GM19328 (cell line): ENCODE measurements around the gene COX18.

Experiments used
- ATAC-seq: cut with Tn5 transposase; IDR thresholded peaks from one replicate; pipeline ENCODE4 v1.9.1; 2021; ENCODE audit warnings: mild to moderate bottlenecking, moderate library complexity; ENCODE audit not compliant: unreplicated experiment

COX18 gene

GRCh38 chr4:73069338-73070073 is at the start of gene COX18:
Gene COX18, minus strand, starts transcription at chr4:73069716. Its CDS starts 67 bp downstream, at chr4:73069649.
- ATAC-seq, result peak; percentile 87

GRCh38 chr4:73109493-73109892 is 40.0 kb upstream of the COX18 start:
- ATAC-seq, result no peak

- ATAC-seq, result no peak
Measured at GRCh38 chr4:73104695-73105094, 35.2 kb upstream of the COX18 start.

- ATAC-seq, result no peak
Measured at GRCh38 chr4:73103799-73104503, 34.4 kb upstream of the COX18 start.

GRCh38 chr4:73099143-73099542 is 29.6 kb upstream of the COX18 start:
- ATAC-seq, result no peak

- ATAC-seq, result no peak
Measured at GRCh38 chr4:73098713-73099112, 29.2 kb upstream of the COX18 start.

GRCh38 chr4:73098016-73098415 is 28.5 kb upstream of the COX18 start:
- no peak for ATAC-seq

- no peak for ATAC-seq
Measured at GRCh38 chr4:73092868-73093267, 23.4 kb upstream of the COX18 start.

GRCh38 chr4:73090738-73091137 is 21.2 kb upstream of the COX18 start:
- ATAC-seq, result no peak

- no peak for ATAC-seq
Measured at GRCh38 chr4:73087871-73088270, 18.4 kb upstream of the COX18 start.

- no peak for ATAC-seq
Measured at GRCh38 chr4:73086095-73086868, 16.8 kb upstream of the COX18 start.

GRCh38 chr4:73080789-73081188 is 11.3 kb upstream of the COX18 start:
- no peak for ATAC-seq

GRCh38 chr4:73075832-73076231 is 6.3 kb upstream of the COX18 start:
- no peak for ATAC-seq

GRCh38 chr4:73070074-73070390 is 516 bp upstream of the COX18 start:
- ATAC-seq, result peak; percentile 11

- peak; percentile 2 for ATAC-seq
Measured at GRCh38 chr4:73068491-73069337, 802 bp downstream of the COX18 start.

- no peak for ATAC-seq
Measured at GRCh38 chr4:73067971-73068394, 1.5 kb downstream of the COX18 start.

- ATAC-seq, result no peak
Measured at GRCh38 chr4:73066928-73067327, 2.6 kb downstream of the COX18 start.

GRCh38 chr4:73066445-73066844 is 3.1 kb downstream of the COX18 start:
- ATAC-seq, result no peak

- no peak for ATAC-seq
Measured at GRCh38 chr4:73064536-73064935, 5.0 kb downstream of the COX18 start.

GRCh38 chr4:73055241-73055897 is 14.1 kb downstream of the COX18 start:
- peak; percentile 50 for ATAC-seq
